Erythroblast (primary cell): Measurements from ENCODE around the gene PARD6G.

Source experiments
- GATA1 ChIP-seq: IDR thresholded peaks from 2 replicates; pipeline ENCODE4 v1.6.1; 2011; ENCODE audit warnings: low read depth, mild to moderate bottlenecking, control low read depth, low read length, moderate library complexity
- POLR2A ChIP-seq: IDR thresholded peaks from 2 replicates; pipeline ENCODE4 v1.6.1; 2011; ENCODE audit warnings: mild to moderate bottlenecking, low read length

DNA sequence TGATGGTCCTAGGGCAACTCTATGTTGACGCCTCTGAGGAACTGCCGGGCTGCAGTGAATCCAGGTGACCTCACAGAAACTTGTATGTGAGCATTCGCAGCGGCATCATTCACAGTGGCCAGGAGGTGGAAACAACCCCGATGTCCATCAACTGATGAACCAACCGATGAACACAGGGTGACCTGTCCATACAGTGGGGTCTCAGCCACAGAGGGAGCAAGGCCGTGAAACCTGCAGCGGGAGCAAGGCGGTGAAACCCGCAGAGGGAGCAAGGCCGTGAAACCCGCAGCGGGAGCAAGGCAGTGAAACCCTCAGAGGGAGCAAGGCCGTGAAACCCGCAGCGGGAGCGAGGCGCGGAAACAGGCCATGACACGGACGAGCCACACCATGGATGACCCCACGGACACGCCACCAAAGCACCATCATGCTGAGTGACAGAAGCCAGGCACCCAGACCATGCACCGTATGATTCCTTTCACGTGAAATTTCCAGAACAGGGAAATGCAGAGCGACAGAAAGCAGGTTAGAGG is 63.0 kb downstream of the PARD6G start:
- TF ChIP-seq POLR2A, result no peak
- TF ChIP-seq GATA1, result no peak
